HepG2 (cell line): ENCODE data around the gene PLXND1. TPM values are rescaled to one million over a fixed set of nuclear protein-coding genes. Genes with fewer than 3 reads are reported as not detected.

ENCODE experiments used
- AHDC1 ChIP-seq: sonication (generic); formaldehyde crosslinking; IDR thresholded peaks from 2 replicates; pipeline ENCODE4 v1.5.1; 2020; ENCODE audit warnings: mild to moderate bottlenecking, missing genetic modification reagents, borderline replicate concordance
- CC2D1A ChIP-seq: sonication (generic); formaldehyde crosslinking; IDR thresholded peaks from 2 replicates; pipeline ENCODE4 v1.8.1; 2023; ENCODE audit warnings: mild to moderate bottlenecking, missing genetic modification reagents
- ELF4 ChIP-seq: sonication (generic); formaldehyde crosslinking; IDR thresholded peaks from 2 replicates; pipeline ENCODE4 v1.5.0; 2020; ENCODE audit warnings: missing genetic modification reagents, mild to moderate bottlenecking, moderate library complexity, borderline replicate concordance
- FOXK2 ChIP-seq: fragments of 450-650 bp; IDR thresholded peaks from 2 replicates; pipeline ENCODE4 v1.6.1; 2016
- HNRNPH1 ChIP-seq: fragments of 200-400 bp; formaldehyde crosslinking; optimal IDR thresholded peaks from 2 replicates; pipeline ENCODE3; 2017; ENCODE audit warnings: mild to moderate bottlenecking, low read depth, low read length
- MAZ ChIP-seq, 2 experiments: sonication (generic) in 1 of 2; formaldehyde crosslinking in 1 of 2; IDR thresholded peaks; 2 replicates each; pipeline versions ENCODE4 v1.5.0 to v1.6.1; 2012 to 2020; ENCODE audit warnings: low read depth in 2 of 2, mild to moderate bottlenecking in 2 of 2, borderline replicate concordance in 1 of 2, improper control_type of control experiment in 1 of 2, low read length in 1 of 2, missing genetic modification reagents in 1 of 2, moderate library complexity in 1 of 2
- NR2F2 ChIP-seq: IDR thresholded peaks from 2 replicates; pipeline ENCODE4 v1.6.1; 2012; ENCODE audit warnings: low read depth, inconsistent platforms, borderline replicate concordance
- SNAPC2 ChIP-seq: sonication (generic); formaldehyde crosslinking; IDR thresholded peaks from 2 replicates; pipeline ENCODE4 v1.8.1; 2022; ENCODE audit warnings: mild to moderate bottlenecking, missing genetic modification reagents
- SP5 ChIP-seq: IDR thresholded peaks from 2 replicates; pipeline ENCODE4 v1.6.1; 2016; ENCODE audit warnings: low read depth, borderline replicate concordance
- THRA ChIP-seq: sonication (generic); formaldehyde crosslinking; IDR thresholded peaks from 2 replicates; pipeline ENCODE4 v1.4.0; 2020; ENCODE audit warnings: missing genetic modification reagents, borderline replicate concordance
- USF2 ChIP-seq, 2 experiments: sonication (generic) in 1 of 2; formaldehyde crosslinking in 1 of 2; IDR thresholded peaks; 2 replicates each; pipeline versions ENCODE4 v1.5.1 to v1.6.1; 2011 to 2020; ENCODE audit warnings: borderline replicate concordance in 1 of 2, low read depth in 1 of 2, low read length in 1 of 2, mild to moderate bottlenecking in 1 of 2, missing genetic modification reagents in 1 of 2, moderate library complexity in 1 of 2
- ZC3H13 ChIP-seq: sonication (generic); formaldehyde crosslinking; IDR thresholded peaks from 2 replicates; pipeline ENCODE4 v1.8.1; 2023; ENCODE audit warnings: mild to moderate bottlenecking, missing genetic modification reagents, moderate library complexity
- ZEB1 ChIP-seq: IDR thresholded peaks from 2 replicates; pipeline ENCODE4 v1.6.1; 2012; ENCODE audit warnings: mild to moderate bottlenecking, low read depth, inconsistent platforms; ENCODE audit not compliant: insufficient replicate concordance
- ZFP1 ChIP-seq: IDR thresholded peaks from 2 replicates; pipeline ENCODE4 v1.6.1; 2016
- ZFP90 ChIP-seq: sonication (generic); formaldehyde crosslinking; IDR thresholded peaks from 2 replicates; pipeline ENCODE4 v1.8.0; 2022; ENCODE audit warnings: missing genetic modification reagents, mild to moderate bottlenecking, inconsistent platforms, borderline replicate concordance
- ZNF101 ChIP-seq: sonication (generic); formaldehyde crosslinking; IDR thresholded peaks from 2 replicates; pipeline ENCODE4 v1.4.0; 2020; ENCODE audit warnings: mild to moderate bottlenecking, low read depth, missing genetic modification reagents, borderline replicate concordance
- ZNF569 ChIP-seq: sonication (generic); formaldehyde crosslinking; IDR thresholded peaks from 2 replicates; pipeline ENCODE4 v1.5.0; 2020; ENCODE audit warnings: mild to moderate bottlenecking, missing genetic modification reagents, moderate library complexity, borderline replicate concordance
- ZNF660 ChIP-seq: sonication (generic); formaldehyde crosslinking; IDR thresholded peaks from 2 replicates; pipeline ENCODE4 v1.5.1; 2020; ENCODE audit warnings: mild to moderate bottlenecking, low read depth, missing genetic modification reagents, borderline replicate concordance
- ZSCAN25 ChIP-seq: sonication (generic); formaldehyde crosslinking; IDR thresholded peaks from 2 replicates; pipeline ENCODE4 v1.8.0; 2022; ENCODE audit warnings: mild to moderate bottlenecking, missing genetic modification reagents
- polyA plus RNA-seq, 8 experiments: library from polyadenylated mRNA; depleted of rRNA in 3 of 8; stranded (reverse) in 7 of 8; unstranded in 1 of 8; fragments of >200 nt; fragmentation: Illumina TruSeq in 4 of 8; extraction: Trizol in 4 of 8; gene quantifications; 2 replicates each; pipeline versions ENCODE4 v1.2.1 to v1.2.3, GENCODE V29; 2011 to 2016; ENCODE audit warnings: low read depth in 4 of 8, missing spikeins in 1 of 8, mixed read lengths in 1 of 8; ENCODE audit not compliant: insufficient read depth in 1 of 8
- total RNA-seq, 5 experiments: library from RNA; depleted of rRNA; stranded (reverse); fragments of >200 nt; fragmentation: Illumina TruSeq; extraction: Trizol; gene quantifications; 2 replicates each; pipeline ENCODE4 v1.2.3, GENCODE V29; 2016; ENCODE audit warnings: low read depth in 1 of 5

Gene PLXND1
- total and polyA plus RNA-seq, 2 of the 13 experiments (the other 11 are each of a cell fraction or from before 2014, with no cell fraction given), result 15.9 to 42.0 TPM

GRCh38 chr3:129534428-129535027 is 71.9 kb downstream of the PLXND1 start (continued):
- TF ChIP-seq THRA (CRISPR knock-in tag) (no peak), ZFP1 (CRISPR knock-in tag) (no peak), HNRNPH1 (no peak), FOXK2 (no peak), CC2D1A (CRISPR knock-in tag) (no peak), ZFP90 (no peak), USF2 (IDR thresholded peaks at IDR 0.05; ENCODE audit: low read depth, low read length) (no peak), USF2 (CRISPR knock-in tag; IDR thresholded peaks at IDR 0.05; ENCODE audit: borderline replicate concordance) (no peak), AHDC1 (CRISPR knock-in tag) (peak; percentile 62; the same call in 1 of the 2 replicates), ELF4 (CRISPR knock-in tag) (no peak), ZNF101 (CRISPR knock-in tag) (no peak), SP5 (CRISPR knock-in tag) (0 out of 2 replicates have a peak, but pooled peaks have one; percentile 46), MAZ (IDR thresholded peaks at IDR 0.05; ENCODE audit: borderline replicate concordance, low read depth, low read length) (no peak), MAZ (CRISPR knock-in tag; IDR thresholded peaks at IDR 0.05; ENCODE audit: low read depth) (peak; percentile 39; the same call in 1 of the 2 replicates), ZNF569 (no peak), ZC3H13 (no peak), ZSCAN25 (no peak), NR2F2 (no peak), ZEB1 (no peak), ZNF660 (CRISPR knock-in tag) (no peak), SNAPC2 (CRISPR knock-in tag) (no peak)
